Vagina (tissue), 2 donors: ENCODE data around the gene SLK. TPM values are rescaled to one million over a fixed set of nuclear protein-coding genes. Genes with fewer than 3 reads are reported as not detected.

ENCODE experiments used
- DNase-seq, 2 donors: peaks; one replicate each; pipeline ENCODE4 v3.0.0-alpha.2; 2017; ENCODE audit errors: extremely low spot score in 2 of 2
- H3K27ac ChIP-seq: fragments of 200-600 bp; sonication (generic); one replicate; pipeline ENCODE4 v1.5.1; 2019
- H3K27me3 ChIP-seq: fragments of 200-600 bp; sonication (generic); one replicate; pipeline ENCODE4 v1.5.1; 2019
- H3K36me3 ChIP-seq, 2 donors: fragments of 200-600 bp; sonication (generic); one replicate each; pipeline ENCODE4 v1.5.1; 2017 to 2019
- H3K4me1 ChIP-seq: fragments of 200-600 bp; sonication (generic); one replicate; pipeline ENCODE4 v1.5.1; 2019
- H3K4me3 ChIP-seq, 2 donors: fragments of 200-600 bp; sonication (generic); 1 replicate in 1 of 2; 2 replicates in 1 of 2; pipeline ENCODE4 v1.5.1; 2016 to 2019
- H3K9me3 ChIP-seq: fragments of 200-600 bp; sonication (generic); one replicate; pipeline ENCODE4 v1.5.1; 2019
- CTCF ChIP-seq, 3 experiments: fragments of 450-650 bp in 2 of 3; fragments of 200-600 bp in 1 of 3; sonication (generic) in 1 of 3; IDR thresholded peaks; one replicate each; pipeline ENCODE4 v1.5.1; 2017 to 2019; ENCODE audit warnings: antibody characterized with exemption in 3 of 3, mild to moderate bottlenecking in 2 of 3, moderate library complexity in 2 of 3
- POLR2A ChIP-seq, 2 donors: fragments of 450-650 bp; IDR thresholded peaks; one replicate each; pipeline ENCODE4 v1.6.1; 2017; ENCODE audit warnings: antibody characterized with exemption in 2 of 2, mild to moderate bottlenecking in 2 of 2, moderate library complexity in 2 of 2
- POLR2AphosphoS5 ChIP-seq, 2 donors: sonication (generic); formaldehyde crosslinking; IDR thresholded peaks; one replicate each; pipeline ENCODE4 v1.9.0; 2017; ENCODE audit warnings: antibody characterized with exemption in 2 of 2, mild to moderate bottlenecking in 2 of 2, low read depth in 1 of 2; ENCODE audit not compliant: insufficient read depth in 1 of 2
- intact Hi-C: fragments of 100-400 bp; cut with DNase I; formaldehyde crosslinking; loops from one replicate; pipeline ENCODE4 v1.15.1; 2023
- total RNA-seq: library from RNA; depleted of rRNA; stranded (reverse); fragments of >200 nt; gene quantifications from one replicate; pipeline ENCODE4 v1.2.3, GENCODE V29; 2016

The SLK gene
- total RNA-seq, 1 donor from 2014 or later: 50.1 TPM

- TF ChIP-seq POLR2AphosphoS5 (IDR thresholded peaks at IDR 0.05; ENCODE audit: insufficient read depth in 1 of 2, low read depth in 1 of 2) (no peak), CTCF (IDR thresholded peaks at IDR 0.05) (no peak), POLR2A (IDR thresholded peaks at IDR 0.05) (no peak)
- H3K36me3 ChIP-seq: peaks cover 0 to 72% of the 10 kb centered on the region in 2 donors
- H3K9me3 ChIP-seq: no peaks in the 10 kb centered on the region
- no peaks in the 10 kb centered on the region for H3K27me3 ChIP-seq
- no peak for DNase-seq
- H3K27ac ChIP-seq: no peak overlapping the region
- H3K4me3 ChIP-seq: no peak overlapping the region
- intact Hi-C loops: no loop called here
- H3K4me1 ChIP-seq: no peaks in the 10 kb centered on the region
These were observed 61.2 kb downstream of the SLK start for GRCh38 chr10:104028146-104028545.

GRCh38 chr10:104028823-104029520, 62.0 kb downstream of the SLK start:
- no peaks in the 10 kb centered on the region for H3K4me1 ChIP-seq
- H3K9me3 ChIP-seq: no peaks in the 10 kb centered on the region
- no peak overlapping the region for H3K4me3 ChIP-seq
- intact Hi-C loops: no loop called here
- peaks cover 0 to 67% of the 10 kb centered on the region in 2 donors for H3K36me3 ChIP-seq
- no peaks in the 10 kb centered on the region for H3K27me3 ChIP-seq
- TF ChIP-seq POLR2A (IDR thresholded peaks at IDR 0.05): no peak
- no peak for TF ChIP-seq POLR2AphosphoS5 (IDR thresholded peaks at IDR 0.05; ENCODE audit: insufficient read depth in 1 of 2, low read depth in 1 of 2)
- no peak for TF ChIP-seq CTCF (IDR thresholded peaks at IDR 0.05)
- DNase-seq: no peak
- no peak overlapping the region for H3K27ac ChIP-seq

- no peak overlapping the region for H3K27ac ChIP-seq
- H3K9me3 ChIP-seq: no peaks in the 10 kb centered on the region
- no peaks in the 10 kb centered on the region for H3K4me1 ChIP-seq
- intact Hi-C loops: no loop called here
- no peaks in the 10 kb centered on the region for H3K27me3 ChIP-seq
- DNase-seq: no peak
- peaks cover 0 to 62% of the 10 kb centered on the region in 2 donors for H3K36me3 ChIP-seq
- no peak overlapping the region for H3K4me3 ChIP-seq
- TF ChIP-seq POLR2A (IDR thresholded peaks at IDR 0.05): no peak
These were observed 62.6 kb downstream of the SLK start for GRCh38 chr10:104029521-104029860.

GRCh38 chr10:104031631-104032030, 64.7 kb downstream of the SLK start:
- Histone ChIP-seq H3K36me3 (peaks cover 0 to 41% of the 10 kb centered on the region in 2 donors), H3K27me3 (no peaks in the 10 kb centered on the region), H3K27ac (no peak overlapping the region), H3K9me3 (no peaks in the 10 kb centered on the region), H3K4me1 (no peaks in the 10 kb centered on the region), H3K4me3 (no peak overlapping the region)
- no peak for TF ChIP-seq POLR2A (IDR thresholded peaks at IDR 0.05)
- no peak for TF ChIP-seq POLR2AphosphoS5 (IDR thresholded peaks at IDR 0.05; ENCODE audit: insufficient read depth in 1 of 2, low read depth in 1 of 2)
- TF ChIP-seq CTCF (IDR thresholded peaks at IDR 0.05): no peak
- intact Hi-C loops: no loop called here
- no peak for DNase-seq

- DNase-seq: no peak
- no peak overlapping the region for H3K27ac ChIP-seq
- no peak overlapping the region for H3K4me3 ChIP-seq
- TF ChIP-seq CTCF (IDR thresholded peaks at IDR 0.05) (no peak), POLR2AphosphoS5 (IDR thresholded peaks at IDR 0.05; ENCODE audit: insufficient read depth in 1 of 2, low read depth in 1 of 2) (no peak), POLR2A (IDR thresholded peaks at IDR 0.05) (no peak)
- H3K36me3 ChIP-seq: peaks cover 0 to 37% of the 10 kb centered on the region in 2 donors
- no peaks in the 10 kb centered on the region for H3K9me3 ChIP-seq
- intact Hi-C loops: no loop called here
- no peaks in the 10 kb centered on the region for H3K27me3 ChIP-seq
- no peaks in the 10 kb centered on the region for H3K4me1 ChIP-seq
These were observed 65.3 kb downstream of the SLK start for GRCh38 chr10:104032144-104032775.
